OCI-LY1 (cell line): Measurements from ENCODE around the gene ASB17.
"Not testable (repeated sequence)": the region's sequence is repeated elsewhere in the genome, so short reads cannot be mapped to it uniquely, and the experiment has no call there.

Experiments
- H2AFZ ChIP-seq: fragments of 200-600 bp; sonication (generic), shearing (Covaris generic); 2 replicates; pipeline ENCODE4 v1.6.0; 2014; ENCODE audit warnings: antibody characterized with exemption, mild to moderate bottlenecking, low read length
- H3F3A ChIP-seq: fragments of 200-600 bp; sonication (generic), shearing (Covaris generic); 2 replicates; pipeline ENCODE4 v1.6.0; 2014; ENCODE audit warnings: mild to moderate bottlenecking, antibody characterized with exemption, low read length, moderate library complexity; ENCODE audit not compliant: insufficient read depth
- H3K27ac ChIP-seq: fragments of 200-600 bp; sonication (generic); 2 replicates; pipeline ENCODE4 v1.5.1; 2014; ENCODE audit warnings: low read length, mixed run types, mild to moderate bottlenecking, low read depth; ENCODE audit not compliant: poor library complexity, severe bottlenecking
- H3K27me3 ChIP-seq: fragments of 200-600 bp; sonication (generic); 2 replicates; pipeline ENCODE4 v1.6.0; 2014; ENCODE audit warnings: antibody characterized with exemption, mild to moderate bottlenecking, low read length, moderate library complexity; ENCODE audit not compliant: insufficient read depth
- H3K36me3 ChIP-seq: fragments of 200-600 bp; sonication (generic); 2 replicates; pipeline ENCODE4 v1.6.1; 2014; ENCODE audit warnings: mild to moderate bottlenecking, antibody characterized with exemption, low read length, moderate library complexity, mixed read lengths; ENCODE audit not compliant: insufficient read depth
- H3K4me1 ChIP-seq: fragments of 200-600 bp; sonication (generic); 2 replicates; pipeline ENCODE4 v1.5.1; 2014; ENCODE audit warnings: mild to moderate bottlenecking, low read length, moderate library complexity; ENCODE audit not compliant: insufficient read depth, severe bottlenecking
- H3K4me2 ChIP-seq: fragments of 200-600 bp; sonication (generic), shearing (Covaris generic); 2 replicates; pipeline ENCODE4 v1.6.1; 2014; ENCODE audit warnings: low read length
- H3K4me3 ChIP-seq: fragments of 200-600 bp; sonication (generic); 2 replicates; pipeline ENCODE4 v1.5.1; 2014; ENCODE audit warnings: low read length, low read depth, mild to moderate bottlenecking, mixed read lengths; ENCODE audit not compliant: poor library complexity, severe bottlenecking
- H3K79me2 ChIP-seq: fragments of 200-600 bp; shearing (Covaris generic); 2 replicates; pipeline ENCODE4 v1.6.1; 2016; ENCODE audit warnings: mixed run types, low read length, mixed read lengths; ENCODE audit not compliant: insufficient read depth
- H3K9ac ChIP-seq: fragments of 200-600 bp; sonication (generic), shearing (Covaris generic); 2 replicates; pipeline ENCODE4 v1.6.1; 2014; ENCODE audit warnings: mild to moderate bottlenecking, low read length, mixed read lengths
- H3K9me2 ChIP-seq: fragments of 200-600 bp; sonication (generic), shearing (Covaris generic); 2 replicates; pipeline ENCODE4 v1.6.1; 2014; ENCODE audit warnings: low read depth, mild to moderate bottlenecking, low read length, mixed read lengths
- H3K9me3 ChIP-seq: fragments of 200-600 bp; shearing (Covaris generic); 2 replicates; pipeline ENCODE4 v1.6.1; 2014; ENCODE audit warnings: low read length, mixed read lengths
- H4K20me1 ChIP-seq: fragments of 200-600 bp; sonication (generic), shearing (Covaris generic); 2 replicates; pipeline ENCODE4 v1.6.0; 2016; ENCODE audit warnings: mild to moderate bottlenecking, low read length; ENCODE audit not compliant: insufficient read depth
- EZH2 ChIP-seq: fragments of 200-600 bp; sonication (generic), shearing (Covaris generic); IDR thresholded peaks from 2 replicates; pipeline ENCODE4 v1.8.0; 2017; ENCODE audit warnings: borderline replicate concordance, mixed run types, mild to moderate bottlenecking, antibody characterized with exemption, low read length, moderate library complexity, mixed read lengths
- TF ChIP-seq, protein P1 (sequence below): fragments of 200-600 bp; sonication (generic), shearing (Covaris generic); IDR thresholded peaks from 2 replicates; pipeline ENCODE4 v1.5.1; 2017; ENCODE audit warnings: mild to moderate bottlenecking, antibody characterized with exemption, low read length, moderate library complexity, mixed read lengths

Gene ASB17

DNA sequence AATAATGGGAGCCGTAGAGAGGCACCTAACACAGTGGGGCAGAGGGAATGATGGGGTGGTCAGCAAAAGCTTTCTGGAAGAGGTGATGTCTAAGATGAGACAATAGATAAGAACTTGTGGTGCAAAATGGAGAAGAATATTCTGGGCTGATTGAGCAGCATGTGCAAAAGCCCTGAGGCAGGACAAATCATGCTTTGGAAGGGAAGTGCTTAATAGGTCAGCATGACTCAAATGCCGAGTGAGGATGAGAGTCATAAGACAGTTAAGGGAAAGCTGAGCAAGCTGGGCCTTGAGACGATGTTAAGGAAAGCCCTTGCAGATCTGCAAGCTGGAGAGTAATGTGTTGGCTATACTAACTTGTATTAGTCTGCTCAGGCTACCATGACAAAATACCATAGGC is 37.3 kb upstream of the ASB17 start:
- Histone ChIP-seq H3K9ac (no peak overlapping the region), H3F3A (no peaks in the 10 kb centered on the region), H3K36me3 (no peaks in the 10 kb centered on the region), H3K4me1 (no peaks in the 10 kb centered on the region), H3K27ac (no peak overlapping the region), H3K79me2 (no peaks in the 10 kb centered on the region), H3K27me3 (no peaks in the 10 kb centered on the region), H4K20me1 (no peaks in the 10 kb centered on the region), H3K9me2 (no peaks in the 10 kb centered on the region), H2AFZ (no peak overlapping the region), H3K4me2 (no peak overlapping the region), H3K9me3 (no peaks in the 10 kb centered on the region), H3K4me3 (no peak overlapping the region)
- no peak for TF ChIP-seq EZH2
- TF ChIP-seq, protein P1, sequence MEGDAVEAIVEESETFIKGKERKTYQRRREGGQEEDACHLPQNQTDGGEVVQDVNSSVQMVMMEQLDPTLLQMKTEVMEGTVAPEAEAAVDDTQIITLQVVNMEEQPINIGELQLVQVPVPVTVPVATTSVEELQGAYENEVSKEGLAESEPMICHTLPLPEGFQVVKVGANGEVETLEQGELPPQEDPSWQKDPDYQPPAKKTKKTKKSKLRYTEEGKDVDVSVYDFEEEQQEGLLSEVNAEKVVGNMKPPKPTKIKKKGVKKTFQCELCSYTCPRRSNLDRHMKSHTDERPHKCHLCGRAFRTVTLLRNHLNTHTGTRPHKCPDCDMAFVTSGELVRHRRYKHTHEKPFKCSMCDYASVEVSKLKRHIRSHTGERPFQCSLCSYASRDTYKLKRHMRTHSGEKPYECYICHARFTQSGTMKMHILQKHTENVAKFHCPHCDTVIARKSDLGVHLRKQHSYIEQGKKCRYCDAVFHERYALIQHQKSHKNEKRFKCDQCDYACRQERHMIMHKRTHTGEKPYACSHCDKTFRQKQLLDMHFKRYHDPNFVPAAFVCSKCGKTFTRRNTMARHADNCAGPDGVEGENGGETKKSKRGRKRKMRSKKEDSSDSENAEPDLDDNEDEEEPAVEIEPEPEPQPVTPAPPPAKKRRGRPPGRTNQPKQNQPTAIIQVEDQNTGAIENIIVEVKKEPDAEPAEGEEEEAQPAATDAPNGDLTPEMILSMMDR = no peak

- H3K9ac ChIP-seq = no peak overlapping the region
- no peaks in the 10 kb centered on the region for H3F3A ChIP-seq
- no peak overlapping the region for H2AFZ ChIP-seq
- no peaks in the 10 kb centered on the region for H3K27me3 ChIP-seq
- no peaks in the 10 kb centered on the region for H3K79me2 ChIP-seq
- no peak overlapping the region for H3K4me3 ChIP-seq
- no peaks in the 10 kb centered on the region for H3K36me3 ChIP-seq
- no peaks in the 10 kb centered on the region for H3K4me1 ChIP-seq
- no peak overlapping the region for H3K27ac ChIP-seq
- H4K20me1 ChIP-seq = no peaks in the 10 kb centered on the region
- no peaks in the 10 kb centered on the region for H3K9me2 ChIP-seq
- H3K9me3 ChIP-seq = no peaks in the 10 kb centered on the region
- no peak for TF ChIP-seq EZH2
- TF ChIP-seq, protein P1 = no peak
- no peak overlapping the region for H3K4me2 ChIP-seq
Measured at GRCh38 chr1:75967719-75968118, 35.5 kb upstream of the ASB17 start.

DNA sequence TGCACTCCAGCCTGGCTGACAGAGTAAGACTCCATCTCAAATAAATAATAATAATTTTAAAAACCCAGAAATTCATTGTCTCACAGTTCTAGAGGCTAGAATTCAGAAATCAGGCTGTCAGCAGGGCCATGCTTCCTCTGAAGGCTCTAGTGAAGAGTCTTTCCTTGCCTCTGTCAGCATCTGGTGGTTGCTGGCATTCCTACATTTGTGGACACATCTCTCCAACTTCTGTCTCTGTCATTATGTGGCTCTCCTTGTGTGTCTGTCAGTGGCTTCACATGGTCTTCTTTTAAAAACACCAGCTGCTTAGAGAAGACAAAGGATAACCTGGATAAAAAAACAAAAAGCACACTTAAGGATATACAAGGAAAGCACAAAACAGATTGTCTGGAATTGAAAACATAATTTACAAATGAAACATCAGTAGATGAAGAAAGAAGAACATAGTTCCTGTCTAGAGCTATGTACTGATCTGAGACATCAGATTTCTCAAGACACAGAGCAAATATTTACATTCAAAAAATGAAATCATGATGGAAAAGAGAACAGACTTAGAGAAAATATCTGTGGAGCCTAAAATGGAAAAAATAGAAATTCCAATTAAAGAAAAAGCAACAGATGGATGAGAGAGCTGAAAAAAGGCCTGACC is 32.7 kb upstream of the ASB17 start:
- no peak overlapping the region for H3K4me2 ChIP-seq
- TF ChIP-seq, protein P1 = no peak
- no peak for TF ChIP-seq EZH2
- H3K79me2 ChIP-seq = no peaks in the 10 kb centered on the region
- no peaks in the 10 kb centered on the region for H3K9me2 ChIP-seq
- no peak overlapping the region for H3K9ac ChIP-seq
- no peaks in the 10 kb centered on the region for H3K36me3 ChIP-seq
- no peaks in the 10 kb centered on the region for H4K20me1 ChIP-seq
- H3F3A ChIP-seq = no peaks in the 10 kb centered on the region
- H3K27ac ChIP-seq = no peak overlapping the region
- H3K4me1 ChIP-seq = no peaks in the 10 kb centered on the region
- no peaks in the 10 kb centered on the region for H3K27me3 ChIP-seq
- H2AFZ ChIP-seq = no peak overlapping the region
- H3K9me3 ChIP-seq = no peaks in the 10 kb centered on the region
- no peak overlapping the region for H3K4me3 ChIP-seq

DNA sequence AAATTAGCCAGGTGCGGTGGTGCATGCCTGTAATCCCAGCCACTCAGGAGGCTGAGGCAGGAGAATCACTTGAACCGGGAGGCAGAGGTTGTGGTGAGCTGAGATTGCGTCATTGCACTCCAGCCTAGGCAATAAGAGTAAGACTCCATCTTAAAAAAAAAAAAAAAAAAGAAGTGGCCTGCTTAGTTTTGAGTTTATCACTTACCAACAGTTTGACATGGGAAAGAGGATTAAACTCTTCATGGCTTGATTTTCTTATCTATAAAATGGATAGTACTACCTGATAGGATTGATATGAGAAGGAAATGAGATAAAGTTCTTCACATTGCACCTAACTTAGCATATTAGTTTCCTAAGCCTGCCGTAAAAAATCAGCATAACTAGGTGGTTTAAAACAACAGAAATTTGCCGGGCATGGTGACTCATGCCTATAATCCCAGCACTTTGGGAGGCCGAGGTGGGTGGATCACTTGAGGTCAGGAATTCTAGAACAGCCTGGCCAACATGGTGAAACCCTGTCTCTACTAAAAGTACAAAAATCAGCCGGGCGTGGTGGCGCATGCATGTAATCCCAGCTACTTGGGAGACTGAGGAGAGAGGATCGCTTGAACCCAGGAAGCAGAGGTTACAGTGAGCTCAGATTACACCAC is 32.0 kb upstream of the ASB17 start:
- not testable (repeated sequence) for H3K27me3 ChIP-seq, H3K27ac ChIP-seq, H3K9me2 ChIP-seq, H2AFZ ChIP-seq, H3K9me3 ChIP-seq, H3K9ac ChIP-seq, H4K20me1 ChIP-seq, H3K79me2 ChIP-seq, H3K36me3 ChIP-seq, H3K4me2 ChIP-seq, H3K4me3 ChIP-seq, H3F3A ChIP-seq, H3K4me1 ChIP-seq
